Caco-2 (cell line): ENCODE results near the gene INAFM2. TPM values are rescaled to one million over a fixed set of nuclear protein-coding genes. Genes with fewer than 3 reads are reported as not detected.

ENCODE experiments used
- BruUV-seq: library from RNA; stranded (reverse); fragments of 400-500 nt; replicated peaks from 2 replicates; lab custom pipeline; 2021; lab: Mats Ljungman, UMichigan
- CTCF ChIA-PET: fragments of 300-600 bp; sonication (Branson Sonifier 250); formaldehyde crosslinking; loops from one replicate; lab custom pipeline; 2022; ENCODE audit warnings: antibody characterized with exemption; lab: Charles Lee
- POLR2A ChIA-PET: fragments of 300-600 bp; sonication (Branson Sonifier 250); formaldehyde crosslinking; loops from one replicate; lab custom pipeline; 2022; ENCODE audit warnings: antibody characterized with exemption; lab: Charles Lee
- DNase-seq, 2 experiments: peaks; one replicate each; pipeline versions ENCODE4 v3.0.0 to v3.0.0-alpha.2; 2020 to 2022
- H3K27me3 ChIP-seq: replicated peaks from 2 replicates; pipeline ENCODE4 v1.6.0; 2011; ENCODE audit warnings: low read length; ENCODE audit not compliant: control insufficient read depth, insufficient read depth
- H3K36me3 ChIP-seq: 2 replicates; pipeline ENCODE4 v1.5.1; 2011; ENCODE audit warnings: low read length; ENCODE audit not compliant: control insufficient read depth, insufficient read depth
- H3K4me1 ChIP-seq: fragments of 250-450 bp; sonication (Bioruptor Pico); 2 replicates; pipeline ENCODE4 v1.5.1; 2020; ENCODE audit warnings: mild to moderate bottlenecking
- H3K4me3 ChIP-seq: 2 replicates; pipeline ENCODE4 v1.5.1; 2011; ENCODE audit warnings: low read depth, mild to moderate bottlenecking, control low read depth, low read length
- H3K9me3 ChIP-seq: fragments of 250-450 bp; sonication (Bioruptor Pico); 2 replicates; pipeline ENCODE4 v1.5.1; 2020; ENCODE audit warnings: mild to moderate bottlenecking, moderate library complexity
- H3K27ac Mint-ChIP-seq: one replicate; pipeline ENCODE4 v1.8.0; 2022; ENCODE audit warnings: mixed read lengths; ENCODE audit not compliant: unreplicated experiment
- H3K27me3 Mint-ChIP-seq: one replicate; pipeline ENCODE4 v1.8.0; 2022; ENCODE audit warnings: mixed read lengths; ENCODE audit not compliant: insufficient read depth, unreplicated experiment
- H3K36me3 Mint-ChIP-seq: one replicate; pipeline ENCODE4 v1.8.0; 2022; ENCODE audit warnings: mild to moderate bottlenecking, mixed read lengths; ENCODE audit not compliant: insufficient read depth, unreplicated experiment
- H3K4me1 Mint-ChIP-seq: one replicate; pipeline ENCODE4 v1.8.0; 2022; ENCODE audit warnings: low read depth, mixed read lengths; ENCODE audit not compliant: unreplicated experiment
- H3K4me3 Mint-ChIP-seq: one replicate; pipeline ENCODE4 v1.8.0; 2022; ENCODE audit warnings: mild to moderate bottlenecking, moderate library complexity, mixed read lengths; ENCODE audit not compliant: unreplicated experiment
- H3K9me3 Mint-ChIP-seq: one replicate; pipeline ENCODE4 v1.8.0; 2022; ENCODE audit warnings: mixed read lengths; ENCODE audit not compliant: unreplicated experiment
- CTCF ChIP-seq, 2 experiments: fragments of 200-600 bp in 1 of 2; IDR thresholded peaks; 1 replicate in 1 of 2; 2 replicates in 1 of 2; pipeline versions ENCODE4 v1.5.1 to v1.8.0; 2011 to 2022; ENCODE audit warnings: antibody characterized with exemption in 1 of 2, control low read depth in 1 of 2, inconsistent platforms in 1 of 2, low read depth in 1 of 2, low read length in 1 of 2, mild to moderate bottlenecking in 1 of 2, moderate library complexity in 1 of 2; ENCODE audit not compliant: insufficient read depth in 1 of 2, severe bottlenecking in 1 of 2, unreplicated experiment in 1 of 2
- intact Hi-C: fragments of 100-400 bp; cut with micrococcal nuclease; formaldehyde crosslinking; loops from one replicate; pipeline ENCODE4 v1.10.0; 2022; ENCODE audit not compliant: unreplicated experiment
- total RNA-seq: library from RNA; stranded (reverse); gene quantifications from 2 replicates; pipeline ENCODE4 v1.2.3, GENCODE V29; 2022

Gene INAFM2
- total RNA-seq, 1 experiment from 2014 or later = 13.4 TPM

- intact Hi-C loops = no loop called here
- TF ChIP-seq CTCF (IDR thresholded peaks at IDR 0.05; ENCODE audit: insufficient read depth in 1 of 2, low read depth in 1 of 2, low read length in 1 of 2, severe bottlenecking in 1 of 2, unreplicated experiment in 1 of 2) = no peak
- Histone ChIP-seq H3K9me3 (no peaks in the 10 kb centered on the region), H3K36me3 (no peaks in the 10 kb centered on the region; the same call in 1 of the 2 replicates), H3K27me3 (no peaks in the 10 kb centered on the region), H3K4me3 (no peak overlapping the region; the same call in 1 of the 2 replicates), H3K4me1 (peaks cover 73% of the 10 kb centered on the region)
- Mint-ChIP-seq H3K36me3 (peaks cover 9% of the 10 kb centered on the region), H3K27ac (peak overlapping the region; percentile 65), H3K27me3 (no peaks in the 10 kb centered on the region), H3K4me1 (peaks cover 72% of the 10 kb centered on the region), H3K9me3 (no peaks in the 10 kb centered on the region), H3K4me3 (peak overlapping the region; percentile 38)
- ChIA-PET CTCF (interaction anchor here (0.6 kb wide), 1 partner anchor 25 kb away, joined by 3 read pairs; no protein-coding TSS in a partner anchor), POLR2A (no interaction called here)
- no TSS peak for BruUV-seq
- no peak for DNase-seq
Observed at GRCh38 chr15:40353697-40354096, 30.2 kb downstream of the INAFM2 start.

GRCh38 chr15:40354408-40355171 is 31.1 kb downstream of the INAFM2 start:
- Histone ChIP-seq H3K9me3 (no peaks in the 10 kb centered on the region), H3K4me3 (no peak overlapping the region), H3K36me3 (no peaks in the 10 kb centered on the region; the same call in 1 of the 2 replicates), H3K4me1 (peaks cover 64% of the 10 kb centered on the region), H3K27me3 (no peaks in the 10 kb centered on the region)
- Mint-ChIP-seq H3K9me3 (no peaks in the 10 kb centered on the region), H3K4me1 (peaks cover 69% of the 10 kb centered on the region), H3K27ac (no peak overlapping the region), H3K36me3 (peaks cover 9% of the 10 kb centered on the region), H3K27me3 (no peaks in the 10 kb centered on the region), H3K4me3 (peak overlapping the region; percentile 42)
- DNase-seq = peak in 1 of 2 experiments; percentile 48
- intact Hi-C loops = no loop called here
- BruUV-seq = no TSS peak
- TF ChIP-seq CTCF (IDR thresholded peaks at IDR 0.05; ENCODE audit: insufficient read depth in 1 of 2, low read depth in 1 of 2, low read length in 1 of 2, severe bottlenecking in 1 of 2, unreplicated experiment in 1 of 2) = peak in 1 of 2 experiments; percentile 50
- CTCF ChIA-PET = no interaction called here
- POLR2A ChIA-PET = no interaction called here

GRCh38 chr15:40355976-40356585 is 32.6 kb downstream of the INAFM2 start:
- DNase-seq = no peak
- ChIA-PET POLR2A (no interaction called here), CTCF (interaction anchor here (1.0 kb wide), 1 partner anchor 33 kb away, joined by 4 read pairs; no protein-coding TSS in a partner anchor)
- Histone ChIP-seq H3K4me3 (no peak overlapping the region), H3K4me1 (peaks cover 49% of the 10 kb centered on the region), H3K27me3 (no peaks in the 10 kb centered on the region), H3K9me3 (no peaks in the 10 kb centered on the region), H3K36me3 (no peaks in the 10 kb centered on the region; the same call in 1 of the 2 replicates)
- TF ChIP-seq CTCF (IDR thresholded peaks at IDR 0.05; ENCODE audit: insufficient read depth in 1 of 2, low read depth in 1 of 2, low read length in 1 of 2, severe bottlenecking in 1 of 2, unreplicated experiment in 1 of 2) = no peak
- Mint-ChIP-seq H3K4me1 (peaks cover 55% of the 10 kb centered on the region), H3K9me3 (no peaks in the 10 kb centered on the region), H3K36me3 (peaks cover 9% of the 10 kb centered on the region), H3K27ac (no peak overlapping the region), H3K4me3 (no peak overlapping the region), H3K27me3 (no peaks in the 10 kb centered on the region)
- BruUV-seq = no TSS peak
- intact Hi-C loops = no loop called here
